NCI-H1930 (cell line): ENCODE measurements around the gene OR8D1.
A peak's percentile ranks its signal among the peaks of the same experiment; 100 is the strongest.
"Not testable (repeated sequence)": the region's sequence is repeated elsewhere in the genome, so short reads cannot be mapped to it uniquely, and the experiment has no call there.

Experiments used
- DNase-seq, 2 experiments: peaks; one replicate each; lab custom pipeline; 2025; lab: John Stamatoyannopoulos, UW

OR8D1 gene

GRCh38 chr11:124285610-124286344, 28.0 kb downstream of the OR8D1 start:
- DNase-seq = peak in 1 of 2 experiments; percentile 5

- no peak for DNase-seq
Measured at GRCh38 chr11:124278261-124278660, 35.5 kb downstream of the OR8D1 start.

- DNase-seq = no peak
Measured at GRCh38 chr11:124277804-124278203, 35.9 kb downstream of the OR8D1 start.

- peak in 1 of 2 experiments; percentile 1 for DNase-seq
Measured at GRCh38 chr11:124277207-124277606, 36.5 kb downstream of the OR8D1 start.

- no peak for DNase-seq
Measured at GRCh38 chr11:124276081-124276480, 37.7 kb downstream of the OR8D1 start.

- no peak for DNase-seq
Measured at GRCh38 chr11:124274000-124274399, 39.7 kb downstream of the OR8D1 start.

- DNase-seq = not testable (repeated sequence)
Measured at GRCh38 chr11:124270886-124271285, 42.9 kb downstream of the OR8D1 start.

GRCh38 chr11:124265041-124265440, 48.7 kb downstream of the OR8D1 start:
- DNase-seq = not testable (repeated sequence)

GRCh38 chr11:124256076-124256475, 57.7 kb downstream of the OR8D1 start, which contains the start of gene OR8G5:
TSS of gene OR8G5 (plus strand) at chr11:124256376. CDS start at chr11:124264932, 8,556 bp downstream.
- DNase-seq = no peak
